ENCODE results near the gene HSPA12A.

HSPA12A gene

GRCh38 chr10:116690356-116691322 lies 51.7 kb downstream of the HSPA12A start:
- no peak for FAIRE-seq

- FAIRE-seq, result no peak
Measured at GRCh38 chr10:116689744-116690143, 52.6 kb downstream of the HSPA12A start.

- FAIRE-seq, result no peak
Measured at GRCh38 chr10:116688741-116689495, 53.4 kb downstream of the HSPA12A start.

DNA sequence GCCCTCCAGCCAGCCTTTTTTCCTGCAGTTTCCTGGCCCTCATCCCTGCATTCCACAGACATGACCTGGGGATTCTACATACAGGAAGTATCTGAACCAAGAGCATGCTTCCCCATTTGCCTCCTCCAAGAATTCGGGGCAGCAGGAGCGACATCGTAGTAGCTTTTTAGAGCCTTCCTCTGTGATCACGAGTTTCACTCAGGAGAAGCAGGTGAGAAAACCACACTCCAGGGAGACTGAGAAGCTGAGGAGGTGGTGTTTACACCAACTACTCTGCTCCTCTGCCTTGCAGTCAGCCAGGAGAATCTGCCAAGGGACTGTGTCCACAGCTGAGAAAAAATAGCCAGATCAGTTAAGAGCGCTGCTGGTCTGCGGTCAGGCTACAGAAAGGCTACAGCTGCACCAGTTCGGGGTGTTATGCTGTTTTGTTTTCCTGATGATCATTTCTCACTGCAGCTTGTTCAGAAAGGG lies 54.1 kb downstream of the HSPA12A start:
- FAIRE-seq, result no peak

DNA sequence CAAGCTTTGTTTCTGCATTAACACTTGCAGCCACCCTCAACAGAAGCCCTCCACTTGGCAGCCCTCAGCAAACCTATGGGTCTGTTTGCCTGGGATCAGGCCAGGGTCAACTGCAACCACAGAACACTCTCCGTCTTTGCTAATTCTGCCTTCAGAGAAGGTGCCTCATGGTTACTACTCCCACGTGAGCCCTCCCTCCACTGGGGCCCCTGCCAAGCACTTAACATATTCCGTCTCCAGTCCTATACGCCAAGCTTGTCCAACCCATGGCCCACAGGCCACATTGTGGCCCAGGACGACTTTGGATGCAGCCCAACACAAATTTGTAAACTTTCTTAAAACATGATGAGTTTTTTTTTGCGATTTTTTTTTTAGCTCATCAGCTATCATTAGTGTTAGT lies 54.7 kb downstream of the HSPA12A start:
- no peak for FAIRE-seq

DNA sequence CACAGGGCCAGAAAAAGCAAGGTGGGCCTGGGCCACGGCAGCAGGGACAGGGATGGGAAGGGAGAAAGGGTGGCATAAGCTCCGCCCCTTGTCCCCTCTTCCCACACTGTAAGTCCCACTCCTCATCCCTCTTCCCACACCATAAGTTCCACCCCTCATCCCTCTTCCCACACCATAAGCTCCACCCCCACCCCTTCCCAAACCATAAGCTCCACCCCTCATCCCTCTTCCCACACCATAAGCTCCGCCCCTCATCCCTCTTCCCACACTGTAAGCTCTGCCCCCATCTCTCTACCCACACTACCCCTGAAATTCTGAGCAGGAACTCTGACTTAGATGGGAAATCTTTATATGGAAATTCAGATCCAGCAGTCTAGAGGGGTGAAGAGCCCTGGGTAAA lies 55.7 kb downstream of the HSPA12A start:
- FAIRE-seq, result no peak

GRCh38 chr10:116685807-116686206 lies 56.6 kb downstream of the HSPA12A start:
- FAIRE-seq, result no peak

GRCh38 chr10:116684781-116685180 lies 57.6 kb downstream of the HSPA12A start:
- no peak for FAIRE-seq

DNA sequence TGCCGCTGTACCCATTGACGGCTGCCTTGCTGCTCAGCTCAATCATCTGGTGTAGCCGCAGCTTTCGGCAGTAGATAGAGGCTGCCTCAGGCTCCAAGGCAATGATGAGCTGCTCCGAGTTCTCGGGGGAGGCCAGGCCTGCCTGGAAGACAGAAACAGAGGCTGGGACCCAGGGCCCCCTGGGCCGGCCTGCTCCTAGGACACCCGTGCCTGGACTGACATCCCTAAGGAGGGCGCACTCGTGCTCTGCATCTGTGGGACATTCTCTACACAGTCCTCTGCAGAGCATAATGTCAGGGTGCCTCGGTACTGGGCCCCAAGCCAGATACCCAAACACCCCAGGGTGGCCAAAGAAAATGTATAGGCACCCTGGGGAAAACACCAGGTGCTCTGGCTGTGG lies 58.5 kb downstream of the HSPA12A start:
- no peak for FAIRE-seq

- FAIRE-seq, result no peak
Measured at GRCh38 chr10:116683166-116683565, 59.2 kb downstream of the HSPA12A start.

- no peak for FAIRE-seq
Measured at GRCh38 chr10:116679351-116679750, 63.0 kb downstream of the HSPA12A start.

DNA sequence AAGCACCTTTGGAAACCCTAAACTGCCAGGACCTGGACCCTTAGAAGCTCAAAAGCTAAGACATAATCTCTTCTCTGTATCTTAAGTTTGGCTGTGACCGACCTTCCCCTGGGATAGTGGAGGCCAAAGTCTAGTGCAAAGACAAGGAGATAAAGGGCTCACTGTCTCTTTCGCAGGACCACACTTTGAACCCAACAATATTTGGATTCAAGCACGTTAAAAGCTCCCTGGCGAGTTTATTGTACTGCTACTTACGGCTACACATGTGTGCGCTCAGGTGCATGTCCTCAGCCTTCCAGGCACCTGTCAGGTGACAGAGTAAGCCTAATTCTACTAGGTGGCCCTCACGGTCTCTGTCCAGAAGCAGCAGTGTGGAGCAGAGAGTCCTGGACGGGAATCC lies 65.7 kb downstream of the HSPA12A start:
- no peak for FAIRE-seq

DNA sequence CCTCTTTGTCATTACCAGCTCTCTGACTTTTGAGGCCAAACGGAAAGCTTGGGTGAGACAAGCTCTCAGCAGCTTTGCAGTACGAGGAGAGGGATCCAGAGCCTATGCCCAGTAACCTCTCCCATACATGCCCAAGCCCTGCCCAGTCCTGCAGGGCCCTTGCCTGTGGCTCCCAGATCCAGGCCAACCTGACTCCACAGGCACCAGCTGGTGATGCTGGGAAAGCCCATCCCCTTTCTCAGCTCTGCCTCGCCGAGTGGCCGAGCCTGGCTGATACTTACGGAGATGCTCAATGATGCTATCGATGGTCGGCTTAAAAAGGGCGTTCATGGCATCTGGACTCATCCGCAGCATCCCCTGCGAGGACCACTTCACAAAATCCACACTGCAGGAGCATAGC lies 66.2 kb downstream of the HSPA12A start:
- FAIRE-seq, result no peak

- FAIRE-seq, result no peak
Measured at GRCh38 chr10:116674901-116675423, 67.4 kb downstream of the HSPA12A start.

- FAIRE-seq, result no peak
Measured at GRCh38 chr10:116673866-116674265, 68.5 kb downstream of the HSPA12A start.

DNA sequence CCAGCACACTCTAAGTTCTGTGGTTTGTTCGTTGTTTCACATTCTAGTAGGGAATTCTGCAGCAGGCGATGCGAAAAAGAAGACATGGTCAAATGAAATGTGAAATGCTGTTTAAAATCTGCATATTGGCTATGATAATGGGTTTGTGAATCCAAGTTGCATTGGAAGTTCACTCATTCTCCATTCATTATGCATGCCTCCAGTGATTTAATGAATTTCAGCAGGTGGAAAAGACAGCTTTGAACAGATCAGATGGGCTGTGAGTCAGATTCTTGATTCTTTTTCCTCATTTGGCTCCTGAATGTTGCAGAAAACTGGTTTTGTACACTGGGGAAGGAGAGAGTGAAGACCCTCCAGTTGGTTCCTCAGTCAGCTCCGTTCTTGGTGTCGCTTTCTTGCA lies 69.5 kb downstream of the HSPA12A start:
- no peak for FAIRE-seq

GRCh38 chr10:116671274-116671926 lies 71.0 kb downstream of the HSPA12A start:
- FAIRE-seq, result no peak

GRCh38 chr10:116670706-116671105 lies 71.7 kb downstream of the HSPA12A start:
- FAIRE-seq, result no peak

DNA sequence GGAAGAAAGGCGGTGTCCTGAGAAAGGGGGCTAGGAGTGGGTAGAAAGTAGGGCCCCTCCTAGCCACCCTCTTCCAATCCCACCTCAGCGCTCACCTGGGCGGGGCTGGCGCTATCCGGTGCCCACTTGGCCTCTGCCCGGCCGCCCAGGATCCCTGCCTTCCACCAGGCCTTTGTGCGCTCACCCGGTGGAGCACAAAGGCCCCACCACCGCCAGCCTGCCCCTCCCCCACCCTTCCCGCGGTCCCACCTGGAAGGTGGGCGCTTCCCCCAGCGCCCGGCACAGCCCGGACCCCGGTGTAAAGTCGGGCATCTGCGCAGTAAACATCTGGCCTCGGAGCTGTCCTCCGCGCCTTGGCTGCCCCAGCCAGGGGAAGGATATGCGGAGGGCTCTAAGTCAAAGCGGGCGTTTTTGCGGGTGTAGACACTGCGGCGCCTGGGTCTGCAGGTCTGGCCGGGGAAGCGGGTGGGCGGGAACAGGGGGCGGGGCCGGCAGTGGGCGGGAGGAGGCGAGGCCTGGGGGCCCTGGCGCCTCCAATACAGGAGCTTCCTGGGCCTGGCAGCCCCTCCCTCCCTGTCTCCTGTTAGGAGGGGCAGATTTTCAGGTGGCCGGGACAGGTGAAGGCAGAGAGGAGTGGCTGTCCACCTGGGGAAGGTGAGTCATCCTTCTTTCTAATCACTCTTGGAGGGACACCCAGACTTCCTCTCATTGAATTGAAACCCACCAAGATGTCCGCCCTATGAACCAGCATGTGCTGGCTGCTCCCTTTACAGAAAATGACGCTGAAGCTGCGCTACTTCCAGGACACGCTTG lies 72.3 kb downstream of the HSPA12A start:
- FAIRE-seq, result no peak

- no peak for FAIRE-seq
Measured at GRCh38 chr10:116669080-116669479, 73.3 kb downstream of the HSPA12A start.

- no peak for FAIRE-seq
Measured at GRCh38 chr10:116668446-116668845, 73.9 kb downstream of the HSPA12A start.

DNA sequence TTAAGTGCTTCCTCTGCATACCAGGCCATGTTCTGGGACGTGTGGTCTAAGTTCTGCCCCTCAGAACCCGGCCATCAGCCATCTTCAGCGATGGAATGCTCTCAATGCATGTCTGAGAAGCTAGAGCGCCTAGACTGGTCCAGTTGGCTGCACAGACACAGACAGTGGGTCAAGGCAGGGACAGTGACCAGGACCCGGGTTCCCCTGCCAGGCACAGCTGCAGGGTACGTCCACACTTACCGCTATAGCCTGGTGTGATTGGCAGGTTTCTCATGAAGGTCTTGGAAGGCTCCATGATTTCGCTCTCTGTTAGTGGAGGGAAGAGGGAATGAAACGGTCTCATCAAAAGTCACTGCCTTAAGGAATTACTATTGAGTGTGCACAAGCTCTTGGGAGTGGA lies 74.3 kb downstream of the HSPA12A start:
- no peak for FAIRE-seq

All from A204.1 (cell line).